ENCODE data around the gene LCP1. TPM values are rescaled to one million over a fixed set of nuclear protein-coding genes. Genes with fewer than 3 reads are reported as not detected.

LCP1 gene
- total and polyA plus RNA-seq, 2 donors from 2014 or later = 5.6 to 73.5 TPM

DNA sequence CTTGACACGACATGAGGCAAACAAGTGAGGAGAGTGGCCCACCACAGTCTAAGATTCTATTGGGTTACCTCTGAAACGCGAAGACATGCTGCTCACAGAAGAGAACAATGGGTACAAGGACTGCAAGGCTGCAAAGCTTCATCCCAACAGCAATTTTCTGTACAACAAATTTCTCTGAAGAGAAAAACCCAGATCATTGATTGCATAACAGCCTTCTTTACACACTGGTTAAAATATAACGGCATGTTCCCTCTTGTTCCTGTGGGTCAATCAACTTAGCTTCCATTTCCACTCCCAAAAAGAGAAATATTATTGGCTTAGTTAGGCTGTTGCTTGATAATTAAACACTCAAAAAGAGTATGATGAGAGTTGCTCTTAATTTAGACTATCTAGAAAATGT lies 77.1 kb downstream of the LCP1 start, which contains the start of gene CPB2:
CPB2 (minus strand) TSS at position 166 of the 400 bp plus-strand sequence; CDS start at position 142, 24 bp downstream.
- DNase-seq = no peak
- Histone ChIP-seq H3K9ac (ENCODE audit: low read length in 3 of 3) (no peak within 1 kb of the TSS), H3K4me1 (ENCODE audit: control insufficient read depth in 2 of 3, insufficient read depth in 2 of 3, low read depth in 1 of 3, low read length in 3 of 3) (no peaks in the 10 kb centered on the region), H3K4me3 (ENCODE audit: low read length in 3 of 3) (no peak within 1 kb of the TSS), H3K9me3 (ENCODE audit: control insufficient read depth in 2 of 3, insufficient read depth in 1 of 3, low read length in 3 of 3) (no peaks in the 10 kb centered on the region), H3K36me3 (ENCODE audit: control insufficient read depth in 2 of 3, insufficient read depth in 3 of 3, low read length in 3 of 3) (no peaks in the 10 kb centered on the region), H3K27ac (ENCODE audit: low read depth in 2 of 2, low read length in 2 of 2) (no peak within 1 kb of the TSS), H3K27me3 (ENCODE audit: control insufficient read depth, insufficient read depth, low read length) (no peaks in the 10 kb centered on the region)
- FAIRE-seq = no peak
- TF ChIP-seq, protein P1, sequence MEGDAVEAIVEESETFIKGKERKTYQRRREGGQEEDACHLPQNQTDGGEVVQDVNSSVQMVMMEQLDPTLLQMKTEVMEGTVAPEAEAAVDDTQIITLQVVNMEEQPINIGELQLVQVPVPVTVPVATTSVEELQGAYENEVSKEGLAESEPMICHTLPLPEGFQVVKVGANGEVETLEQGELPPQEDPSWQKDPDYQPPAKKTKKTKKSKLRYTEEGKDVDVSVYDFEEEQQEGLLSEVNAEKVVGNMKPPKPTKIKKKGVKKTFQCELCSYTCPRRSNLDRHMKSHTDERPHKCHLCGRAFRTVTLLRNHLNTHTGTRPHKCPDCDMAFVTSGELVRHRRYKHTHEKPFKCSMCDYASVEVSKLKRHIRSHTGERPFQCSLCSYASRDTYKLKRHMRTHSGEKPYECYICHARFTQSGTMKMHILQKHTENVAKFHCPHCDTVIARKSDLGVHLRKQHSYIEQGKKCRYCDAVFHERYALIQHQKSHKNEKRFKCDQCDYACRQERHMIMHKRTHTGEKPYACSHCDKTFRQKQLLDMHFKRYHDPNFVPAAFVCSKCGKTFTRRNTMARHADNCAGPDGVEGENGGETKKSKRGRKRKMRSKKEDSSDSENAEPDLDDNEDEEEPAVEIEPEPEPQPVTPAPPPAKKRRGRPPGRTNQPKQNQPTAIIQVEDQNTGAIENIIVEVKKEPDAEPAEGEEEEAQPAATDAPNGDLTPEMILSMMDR (IDR thresholded peaks at IDR 0.05; ENCODE audit: borderline replicate concordance, extremely low read depth, insufficient read depth) = no peak
- intact Hi-C loops (cut with DNase I) = no loop called here

DNA sequence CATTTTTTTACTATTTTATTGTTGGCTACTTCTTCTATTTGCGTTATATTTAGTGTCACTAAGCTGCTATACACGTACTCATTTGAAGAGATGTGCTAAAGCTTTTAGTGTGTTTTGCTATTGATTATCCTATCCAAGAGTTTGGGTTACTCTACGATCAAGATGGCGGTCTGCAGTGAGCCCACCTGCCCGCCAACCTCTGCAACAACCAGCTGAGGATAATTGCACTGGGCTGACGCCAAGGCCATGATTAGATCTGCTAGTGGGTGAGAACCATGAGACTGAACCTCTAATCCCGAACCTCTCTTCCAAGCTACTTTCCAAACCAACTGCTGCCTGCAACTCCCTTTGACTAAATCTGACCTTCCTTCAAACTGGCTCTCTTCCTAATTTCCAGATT lies 78.9 kb downstream of the LCP1 start:
- no peak overlapping the region for H3K9ac ChIP-seq (ENCODE audit: low read length in 3 of 3)
- H3K27ac ChIP-seq (ENCODE audit: low read depth in 2 of 2, low read length in 2 of 2) = no peak overlapping the region
- no peaks in the 10 kb centered on the region for H3K27me3 ChIP-seq (ENCODE audit: control insufficient read depth, insufficient read depth, low read length)
- intact Hi-C loops (cut with DNase I) = no loop called here
- FAIRE-seq (no peak), DNase-seq (no peak)
- H3K36me3 ChIP-seq (ENCODE audit: control insufficient read depth in 2 of 3, insufficient read depth in 3 of 3, low read length in 3 of 3) = no peaks in the 10 kb centered on the region
- TF ChIP-seq, protein P1 (IDR thresholded peaks at IDR 0.05; ENCODE audit: borderline replicate concordance, extremely low read depth, insufficient read depth) = no peak
- no peak overlapping the region for H3K4me3 ChIP-seq (ENCODE audit: low read length in 3 of 3)
- H3K4me1 ChIP-seq (ENCODE audit: control insufficient read depth in 2 of 3, insufficient read depth in 2 of 3, low read depth in 1 of 3, low read length in 3 of 3) = no peaks in the 10 kb centered on the region
- no peaks in the 10 kb centered on the region for H3K9me3 ChIP-seq (ENCODE audit: control insufficient read depth in 2 of 3, insufficient read depth in 1 of 3, low read length in 3 of 3)

DNA sequence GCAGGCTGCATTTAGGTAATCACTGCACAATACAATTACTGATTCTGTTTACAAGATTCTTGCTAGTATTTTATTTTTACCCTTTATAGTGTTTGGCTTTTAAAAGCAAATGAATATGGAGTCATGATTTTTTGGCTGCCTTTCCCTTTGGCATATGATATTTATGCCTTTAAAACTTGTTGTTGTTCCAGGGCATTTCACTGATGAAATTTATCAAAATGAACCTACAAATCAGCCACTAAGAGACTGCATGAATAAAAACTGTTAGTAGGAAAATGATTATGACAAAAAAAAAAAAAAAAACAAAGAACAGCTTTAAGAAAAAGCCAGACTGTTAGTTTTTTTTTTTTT lies 79.7 kb downstream of the LCP1 start:
- H3K27ac ChIP-seq (ENCODE audit: low read depth in 2 of 2, low read length in 2 of 2) = no peak overlapping the region
- TF ChIP-seq, protein P1 (IDR thresholded peaks at IDR 0.05; ENCODE audit: borderline replicate concordance, extremely low read depth, insufficient read depth) = no peak
- no peaks in the 10 kb centered on the region for H3K27me3 ChIP-seq (ENCODE audit: control insufficient read depth, insufficient read depth, low read length)
- no peak overlapping the region for H3K4me3 ChIP-seq (ENCODE audit: low read length in 3 of 3)
- H3K4me1 ChIP-seq (ENCODE audit: control insufficient read depth in 2 of 3, insufficient read depth in 2 of 3, low read depth in 1 of 3, low read length in 3 of 3) = no peaks in the 10 kb centered on the region
- no peak for FAIRE-seq
- no peaks in the 10 kb centered on the region for H3K9me3 ChIP-seq (ENCODE audit: control insufficient read depth in 2 of 3, insufficient read depth in 1 of 3, low read length in 3 of 3)
- no peak for DNase-seq
- no peaks in the 10 kb centered on the region for H3K36me3 ChIP-seq (ENCODE audit: control insufficient read depth in 2 of 3, insufficient read depth in 3 of 3, low read length in 3 of 3)
- intact Hi-C loops (cut with DNase I) = no loop called here
- H3K9ac ChIP-seq (ENCODE audit: low read length in 3 of 3) = no peak overlapping the region
